ENCODE results near the gene MAP2K1. TPM values are rescaled to one million over a fixed set of nuclear protein-coding genes. Genes with fewer than 3 reads are reported as not detected.

The MAP2K1 gene
- total and polyA plus RNA-seq, 4 donors = 14.3 to 30.2 (median 24.4) TPM

DNA sequence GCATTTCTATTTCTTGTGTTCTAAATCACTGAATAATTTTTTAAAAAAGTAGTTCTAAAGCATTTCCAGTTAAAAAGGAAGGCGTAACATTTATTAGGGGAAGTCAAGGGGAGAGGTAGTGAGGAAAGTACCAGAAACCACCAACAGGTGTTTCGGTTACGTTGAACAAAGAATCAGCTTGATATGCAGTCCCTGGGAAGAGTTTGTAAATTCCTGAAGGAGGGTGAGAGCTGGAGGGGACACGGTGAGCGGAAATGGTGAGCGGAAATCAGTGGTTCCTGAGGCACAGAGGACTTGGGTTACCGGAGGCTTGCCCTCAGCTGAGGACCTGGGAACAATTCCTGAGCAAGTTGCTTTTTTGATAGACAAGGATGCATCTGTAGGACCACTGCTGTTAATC, 17.8 kb downstream of the MAP2K1 start:
- TF ChIP-seq, protein P1, sequence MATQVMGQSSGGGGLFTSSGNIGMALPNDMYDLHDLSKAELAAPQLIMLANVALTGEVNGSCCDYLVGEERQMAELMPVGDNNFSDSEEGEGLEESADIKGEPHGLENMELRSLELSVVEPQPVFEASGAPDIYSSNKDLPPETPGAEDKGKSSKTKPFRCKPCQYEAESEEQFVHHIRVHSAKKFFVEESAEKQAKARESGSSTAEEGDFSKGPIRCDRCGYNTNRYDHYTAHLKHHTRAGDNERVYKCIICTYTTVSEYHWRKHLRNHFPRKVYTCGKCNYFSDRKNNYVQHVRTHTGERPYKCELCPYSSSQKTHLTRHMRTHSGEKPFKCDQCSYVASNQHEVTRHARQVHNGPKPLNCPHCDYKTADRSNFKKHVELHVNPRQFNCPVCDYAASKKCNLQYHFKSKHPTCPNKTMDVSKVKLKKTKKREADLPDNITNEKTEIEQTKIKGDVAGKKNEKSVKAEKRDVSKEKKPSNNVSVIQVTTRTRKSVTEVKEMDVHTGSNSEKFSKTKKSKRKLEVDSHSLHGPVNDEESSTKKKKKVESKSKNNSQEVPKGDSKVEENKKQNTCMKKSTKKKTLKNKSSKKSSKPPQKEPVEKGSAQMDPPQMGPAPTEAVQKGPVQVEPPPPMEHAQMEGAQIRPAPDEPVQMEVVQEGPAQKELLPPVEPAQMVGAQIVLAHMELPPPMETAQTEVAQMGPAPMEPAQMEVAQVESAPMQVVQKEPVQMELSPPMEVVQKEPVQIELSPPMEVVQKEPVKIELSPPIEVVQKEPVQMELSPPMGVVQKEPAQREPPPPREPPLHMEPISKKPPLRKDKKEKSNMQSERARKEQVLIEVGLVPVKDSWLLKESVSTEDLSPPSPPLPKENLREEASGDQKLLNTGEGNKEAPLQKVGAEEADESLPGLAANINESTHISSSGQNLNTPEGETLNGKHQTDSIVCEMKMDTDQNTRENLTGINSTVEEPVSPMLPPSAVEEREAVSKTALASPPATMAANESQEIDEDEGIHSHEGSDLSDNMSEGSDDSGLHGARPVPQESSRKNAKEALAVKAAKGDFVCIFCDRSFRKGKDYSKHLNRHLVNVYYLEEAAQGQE (IDR thresholded peaks at IDR 0.05) = no peak
- TF ChIP-seq, protein P2, sequence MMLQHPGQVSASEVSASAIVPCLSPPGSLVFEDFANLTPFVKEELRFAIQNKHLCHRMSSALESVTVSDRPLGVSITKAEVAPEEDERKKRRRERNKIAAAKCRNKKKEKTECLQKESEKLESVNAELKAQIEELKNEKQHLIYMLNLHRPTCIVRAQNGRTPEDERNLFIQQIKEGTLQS (IDR thresholded peaks at IDR 0.05) = no peak
- TF ChIP-seq HNF4A (conservative IDR thresholded peaks at IDR 0.05) = peak in 1 of 2 donors; percentile 1
- no peak for TF ChIP-seq RXRA (IDR thresholded peaks at IDR 0.05)
- no peak for TF ChIP-seq FOXA2 (IDR thresholded peaks at IDR 0.05)
- TF ChIP-seq SP1 (IDR thresholded peaks at IDR 0.05) = no peak
- TF ChIP-seq, protein P3, sequence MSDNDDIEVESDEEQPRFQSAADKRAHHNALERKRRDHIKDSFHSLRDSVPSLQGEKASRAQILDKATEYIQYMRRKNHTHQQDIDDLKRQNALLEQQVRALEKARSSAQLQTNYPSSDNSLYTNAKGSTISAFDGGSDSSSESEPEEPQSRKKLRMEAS (IDR thresholded peaks at IDR 0.05) = no peak
- no peak for TF ChIP-seq EGR1 (IDR thresholded peaks at IDR 0.05; ENCODE audit: low read depth in 2 of 2)
- no peaks in the 10 kb centered on the region for H3K9me3 ChIP-seq (ENCODE audit: control insufficient read depth in 4 of 4, low read length in 3 of 4)
- H3K27ac ChIP-seq (ENCODE audit: low read depth in 1 of 2, low read length in 2 of 2) = peak overlapping the region; percentile 1 to 47
- no peak overlapping the region for H3K4me3 ChIP-seq (ENCODE audit: low read depth in 1 of 3, low read length in 3 of 3)
- H3K36me3 ChIP-seq (ENCODE audit: control insufficient read depth in 4 of 4, insufficient read depth in 3 of 4, low read depth in 1 of 4, low read length in 3 of 4) = peaks cover 0 to 2% (median 0%) of the 10 kb centered on the region in 4 donors
- no peaks in the 10 kb centered on the region for H3K27me3 ChIP-seq (ENCODE audit: control insufficient read depth in 4 of 4, insufficient read depth in 4 of 4, low read length in 3 of 4)
- H3K4me1 ChIP-seq (ENCODE audit: control insufficient read depth in 4 of 4, insufficient read depth in 4 of 4, low read length in 3 of 4) = peaks cover 7 to 37% (median 29%) of the 10 kb centered on the region in 4 donors
- no peak overlapping the region for H3K9ac ChIP-seq (ENCODE audit: low read depth in 1 of 2, low read length in 2 of 2)
- 73% methylated on average over 7 of the region's 7 CpGs for WGBS
- no peak for DNase-seq (ENCODE audit: low spot score)

DNA sequence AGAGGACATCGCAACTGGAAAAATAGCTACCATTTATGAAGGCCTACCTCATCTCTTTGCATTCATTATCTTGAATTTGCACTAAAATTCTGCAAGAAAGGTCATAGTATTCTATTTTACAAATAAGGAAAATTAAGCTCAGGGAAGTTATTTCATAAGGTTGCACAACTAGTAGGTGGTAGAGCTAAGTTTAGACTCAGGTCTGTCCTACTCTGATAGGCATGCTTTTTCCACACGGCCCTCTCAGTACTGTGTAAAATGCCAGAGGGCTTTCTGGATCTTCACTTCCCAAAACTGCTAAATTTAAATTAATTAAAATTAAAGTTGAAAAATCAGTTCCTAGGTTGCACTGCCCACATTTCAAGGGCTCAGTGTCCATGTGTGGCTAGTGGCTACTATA, 18.3 kb downstream of the MAP2K1 start:
- H3K9ac ChIP-seq (ENCODE audit: low read depth in 1 of 2, low read length in 2 of 2) = no peak overlapping the region
- DNase-seq (ENCODE audit: low spot score) = no peak
- no peak for TF ChIP-seq YY1 (IDR thresholded peaks at IDR 0.05)
- TF ChIP-seq, protein P2 (IDR thresholded peaks at IDR 0.05) = no peak
- TF ChIP-seq RXRA (IDR thresholded peaks at IDR 0.05) = no peak
- no peak for TF ChIP-seq RAD21 (IDR thresholded peaks at IDR 0.05)
- TF ChIP-seq NR2F2 (IDR thresholded peaks at IDR 0.05) = no peak
- peak; percentile 22 to 27 for TF ChIP-seq HNF4A (conservative IDR thresholded peaks at IDR 0.05)
- no peak for TF ChIP-seq TAF1 (conservative IDR thresholded peaks at IDR 0.05)
- no peak for TF ChIP-seq FOXA1 (IDR thresholded peaks at IDR 0.05)
- 57% methylated on average over 2 of the region's 2 CpGs for WGBS
- no peaks in the 10 kb centered on the region for H3K36me3 ChIP-seq (ENCODE audit: control insufficient read depth in 4 of 4, insufficient read depth in 3 of 4, low read depth in 1 of 4, low read length in 3 of 4)
- H3K27me3 ChIP-seq (ENCODE audit: control insufficient read depth in 4 of 4, insufficient read depth in 4 of 4, low read length in 3 of 4) = no peaks in the 10 kb centered on the region
- no peak overlapping the region for H3K4me3 ChIP-seq (ENCODE audit: low read depth in 1 of 3, low read length in 3 of 3)
- H3K27ac ChIP-seq (ENCODE audit: low read depth in 1 of 2, low read length in 2 of 2) = peak overlapping the region; percentile 1 to 47
- no peaks in the 10 kb centered on the region for H3K9me3 ChIP-seq (ENCODE audit: control insufficient read depth in 4 of 4, low read length in 3 of 4)
- peaks cover 7 to 37% (median 29%) of the 10 kb centered on the region in 4 donors for H3K4me1 ChIP-seq (ENCODE audit: control insufficient read depth in 4 of 4, insufficient read depth in 4 of 4, low read length in 3 of 4)

DNA sequence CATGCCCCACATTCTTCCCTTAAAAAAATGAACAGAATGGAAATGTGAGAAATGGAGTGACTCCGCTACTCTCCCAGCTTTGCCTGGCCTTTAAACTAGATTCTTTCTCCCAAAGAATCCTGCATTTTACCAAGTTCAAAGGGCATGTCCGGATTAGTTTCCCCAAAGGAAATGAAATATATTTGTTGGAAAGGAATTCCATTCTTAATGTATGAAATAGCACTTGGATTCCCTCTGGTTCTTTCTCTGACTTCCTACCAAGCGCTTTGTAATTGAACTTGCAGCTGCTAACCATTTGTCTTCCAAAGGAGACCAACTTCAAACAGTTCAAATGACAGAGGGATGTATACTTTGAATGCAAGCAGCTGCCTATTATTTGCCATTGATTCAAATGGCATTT, 18.9 kb downstream of the MAP2K1 start:
- no peaks in the 10 kb centered on the region for H3K36me3 ChIP-seq (ENCODE audit: control insufficient read depth in 4 of 4, insufficient read depth in 3 of 4, low read depth in 1 of 4, low read length in 3 of 4)
- no peak overlapping the region for H3K9ac ChIP-seq (ENCODE audit: low read depth in 1 of 2, low read length in 2 of 2)
- TF ChIP-seq, protein P4, sequence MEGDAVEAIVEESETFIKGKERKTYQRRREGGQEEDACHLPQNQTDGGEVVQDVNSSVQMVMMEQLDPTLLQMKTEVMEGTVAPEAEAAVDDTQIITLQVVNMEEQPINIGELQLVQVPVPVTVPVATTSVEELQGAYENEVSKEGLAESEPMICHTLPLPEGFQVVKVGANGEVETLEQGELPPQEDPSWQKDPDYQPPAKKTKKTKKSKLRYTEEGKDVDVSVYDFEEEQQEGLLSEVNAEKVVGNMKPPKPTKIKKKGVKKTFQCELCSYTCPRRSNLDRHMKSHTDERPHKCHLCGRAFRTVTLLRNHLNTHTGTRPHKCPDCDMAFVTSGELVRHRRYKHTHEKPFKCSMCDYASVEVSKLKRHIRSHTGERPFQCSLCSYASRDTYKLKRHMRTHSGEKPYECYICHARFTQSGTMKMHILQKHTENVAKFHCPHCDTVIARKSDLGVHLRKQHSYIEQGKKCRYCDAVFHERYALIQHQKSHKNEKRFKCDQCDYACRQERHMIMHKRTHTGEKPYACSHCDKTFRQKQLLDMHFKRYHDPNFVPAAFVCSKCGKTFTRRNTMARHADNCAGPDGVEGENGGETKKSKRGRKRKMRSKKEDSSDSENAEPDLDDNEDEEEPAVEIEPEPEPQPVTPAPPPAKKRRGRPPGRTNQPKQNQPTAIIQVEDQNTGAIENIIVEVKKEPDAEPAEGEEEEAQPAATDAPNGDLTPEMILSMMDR (IDR thresholded peaks at IDR 0.05; ENCODE audit: low read depth, low read length, missing input control) = no peak
- TF ChIP-seq JUND (IDR thresholded peaks at IDR 0.05) (no peak), NR2F2 (IDR thresholded peaks at IDR 0.05) (peak; percentile 44), GABPA (IDR thresholded peaks at IDR 0.05 in 1 of 2, conservative IDR thresholded peaks at IDR 0.05 in 1 of 2) (no peak), FOXA2 (IDR thresholded peaks at IDR 0.05) (no peak)
- peaks cover 7 to 37% (median 30%) of the 10 kb centered on the region in 4 donors for H3K4me1 ChIP-seq (ENCODE audit: control insufficient read depth in 4 of 4, insufficient read depth in 4 of 4, low read length in 3 of 4)
- no peak for DNase-seq (ENCODE audit: low spot score)
- WGBS = 78% methylated on average over 3 of the region's 3 CpGs
- no peaks in the 10 kb centered on the region for H3K9me3 ChIP-seq (ENCODE audit: control insufficient read depth in 4 of 4, low read length in 3 of 4)
- no peak overlapping the region for H3K4me3 ChIP-seq (ENCODE audit: low read depth in 1 of 3, low read length in 3 of 3)
- no peaks in the 10 kb centered on the region for H3K27me3 ChIP-seq (ENCODE audit: control insufficient read depth in 4 of 4, insufficient read depth in 4 of 4, low read length in 3 of 4)
- no peak overlapping the region for H3K27ac ChIP-seq (ENCODE audit: low read depth in 1 of 2, low read length in 2 of 2)

All from liver (tissue), 9 donors.